Activated B cell treated with CpG ODN at 0.5 μM for 24 hours (primary cell): ENCODE measurements around the gene PROP1. TPM values are rescaled to one million over a fixed set of nuclear protein-coding genes. Genes with fewer than 3 reads are reported as not detected.

Experiments
- ATAC-seq: fragments of 200-7000 bp; cut with Tn5 transposase; one replicate; pipeline ENCODE4 v1.10.0; 2021; ENCODE audit warnings: low read depth, mild to moderate bottlenecking, moderate library complexity
- CTCF ChIA-PET: fragments of 350-600 bp; sonication (Branson Sonifier 250); formaldehyde crosslinking; loops from one replicate; lab custom pipeline; 2021; ENCODE audit warnings: antibody characterized with exemption; lab: Charles Lee
- POLR2A ChIA-PET: fragments of 350-600 bp; sonication (Branson Sonifier 250); formaldehyde crosslinking; loops from one replicate; lab custom pipeline; 2021; ENCODE audit warnings: antibody characterized with exemption; lab: Charles Lee
- DNase-seq: peaks from one replicate; pipeline ENCODE4 v3.0.0; 2022
- H3K27ac Mint-ChIP-seq: one replicate; pipeline ENCODE4 v1.8.0; 2020; ENCODE audit warnings: mixed read lengths
- H3K27me3 Mint-ChIP-seq: one replicate; pipeline ENCODE4 v1.8.0; 2021; ENCODE audit warnings: mixed read lengths
- H3K36me3 Mint-ChIP-seq: one replicate; pipeline ENCODE4 v1.8.0; 2021; ENCODE audit warnings: low read depth, mixed read lengths
- H3K4me1 Mint-ChIP-seq: one replicate; pipeline ENCODE4 v1.8.0; 2021; ENCODE audit warnings: mixed read lengths
- H3K4me3 Mint-ChIP-seq: one replicate; pipeline ENCODE4 v1.8.0; 2020; ENCODE audit warnings: mild to moderate bottlenecking, mixed read lengths
- H3K9me3 Mint-ChIP-seq: one replicate; pipeline ENCODE4 v1.8.0; 2020; ENCODE audit warnings: mixed read lengths
- intact Hi-C: fragments of 100-400 bp; cut with micrococcal nuclease; formaldehyde crosslinking; loops from one replicate; pipeline ENCODE4 v1.15.1; 2024
- total RNA-seq: library from RNA; stranded (reverse); gene quantifications from 2 replicates; pipeline ENCODE4 v1.2.3, GENCODE V29; 2022
- TF ChIP-seq, protein P1 (sequence below): fragments of 200-600 bp; IDR thresholded peaks from one replicate; pipeline ENCODE4 v1.8.0; 2022; ENCODE audit warnings: antibody characterized with exemption, mild to moderate bottlenecking

Gene PROP1
- total RNA-seq, 1 donor from 2014 or later: not detected

DNA sequence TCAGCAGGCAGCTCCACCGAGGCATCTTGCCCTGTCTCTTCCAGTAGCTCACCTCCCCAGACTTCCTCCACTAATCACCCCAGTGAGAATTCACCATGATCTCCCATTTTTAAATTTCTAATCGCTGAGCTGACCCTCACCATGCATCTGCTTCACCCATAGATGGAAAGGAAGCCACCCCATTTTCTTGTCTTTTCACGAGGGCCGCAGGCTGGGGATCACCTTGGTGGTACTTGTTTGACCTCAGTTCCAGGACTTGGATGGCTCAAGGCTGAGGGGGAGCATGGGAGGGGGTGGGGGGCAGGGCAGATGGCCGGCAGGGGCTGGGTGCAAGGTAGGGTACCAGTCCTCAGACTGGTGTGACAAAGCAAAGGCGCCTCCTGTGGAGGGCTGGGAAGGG is 3.6 kb downstream of the PROP1 start:
- TF ChIP-seq, protein P1, sequence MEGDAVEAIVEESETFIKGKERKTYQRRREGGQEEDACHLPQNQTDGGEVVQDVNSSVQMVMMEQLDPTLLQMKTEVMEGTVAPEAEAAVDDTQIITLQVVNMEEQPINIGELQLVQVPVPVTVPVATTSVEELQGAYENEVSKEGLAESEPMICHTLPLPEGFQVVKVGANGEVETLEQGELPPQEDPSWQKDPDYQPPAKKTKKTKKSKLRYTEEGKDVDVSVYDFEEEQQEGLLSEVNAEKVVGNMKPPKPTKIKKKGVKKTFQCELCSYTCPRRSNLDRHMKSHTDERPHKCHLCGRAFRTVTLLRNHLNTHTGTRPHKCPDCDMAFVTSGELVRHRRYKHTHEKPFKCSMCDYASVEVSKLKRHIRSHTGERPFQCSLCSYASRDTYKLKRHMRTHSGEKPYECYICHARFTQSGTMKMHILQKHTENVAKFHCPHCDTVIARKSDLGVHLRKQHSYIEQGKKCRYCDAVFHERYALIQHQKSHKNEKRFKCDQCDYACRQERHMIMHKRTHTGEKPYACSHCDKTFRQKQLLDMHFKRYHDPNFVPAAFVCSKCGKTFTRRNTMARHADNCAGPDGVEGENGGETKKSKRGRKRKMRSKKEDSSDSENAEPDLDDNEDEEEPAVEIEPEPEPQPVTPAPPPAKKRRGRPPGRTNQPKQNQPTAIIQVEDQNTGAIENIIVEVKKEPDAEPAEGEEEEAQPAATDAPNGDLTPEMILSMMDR: no peak

DNA sequence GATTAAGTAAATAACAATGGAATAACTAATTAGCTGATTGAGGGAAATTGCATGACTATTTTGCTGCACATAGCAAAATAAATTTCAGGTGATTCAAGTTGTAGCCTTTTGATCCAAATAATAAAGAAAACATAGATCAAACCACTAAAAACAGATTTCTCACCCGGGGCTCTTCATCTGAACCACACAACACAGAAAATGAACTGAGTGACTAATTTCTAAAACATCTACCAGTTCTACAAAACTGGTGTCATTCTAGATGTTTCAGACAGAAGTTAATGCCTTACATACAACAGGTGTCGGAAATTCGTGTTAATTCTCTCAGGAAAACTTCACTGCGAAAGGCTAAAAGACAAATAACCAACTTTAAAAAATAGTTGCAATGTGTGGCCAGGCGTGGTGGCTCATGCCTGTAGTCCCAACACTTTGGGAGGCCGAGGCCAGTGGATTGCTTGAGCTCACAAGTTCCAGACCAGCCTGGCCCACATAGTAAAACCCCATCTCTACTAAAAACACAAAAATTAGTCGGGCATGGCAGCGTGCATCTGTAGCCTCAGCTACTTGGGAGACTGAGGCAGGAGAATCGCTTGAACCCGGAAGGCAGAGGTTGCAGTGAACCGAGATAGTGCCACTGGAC is 6.9 kb downstream of the PROP1 start:
- TF ChIP-seq, protein P1: no peak
- ChIA-PET CTCF (no interaction called here), POLR2A (no interaction called here)
- no peaks in the 10 kb centered on the region for H3K36me3 Mint-ChIP-seq
- no peaks in the 10 kb centered on the region for H3K9me3 Mint-ChIP-seq
- no peak overlapping the region for H3K27ac Mint-ChIP-seq
- no peak for ATAC-seq
- intact Hi-C loops: no loop called here
- no peak overlapping the region for H3K4me3 Mint-ChIP-seq
- H3K27me3 Mint-ChIP-seq: peaks cover 40% of the 10 kb centered on the region
- no peak for DNase-seq
- peaks cover 2% of the 10 kb centered on the region for H3K4me1 Mint-ChIP-seq

More for the DNA sequence above, 3.6 kb downstream of the PROP1 start:
- DNase-seq: no peak
- Mint-ChIP-seq H3K9me3 (no peaks in the 10 kb centered on the region), H3K36me3 (no peaks in the 10 kb centered on the region), H3K27ac (no peak overlapping the region), H3K27me3 (peaks cover 31% of the 10 kb centered on the region), H3K4me1 (no peaks in the 10 kb centered on the region), H3K4me3 (no peak overlapping the region)
- intact Hi-C loops: no loop called here
- ChIA-PET POLR2A (no interaction called here), CTCF (no interaction called here)
- no peak for ATAC-seq

- H3K4me3 Mint-ChIP-seq: no peak overlapping the region
- intact Hi-C loops: no loop called here
- ChIA-PET CTCF (no interaction called here), POLR2A (no interaction called here)
- H3K36me3 Mint-ChIP-seq: no peaks in the 10 kb centered on the region
- H3K27ac Mint-ChIP-seq: no peak overlapping the region
- DNase-seq (no peak), ATAC-seq (no peak)
- TF ChIP-seq, protein P1: no peak
- H3K4me1 Mint-ChIP-seq: peaks cover 4% of the 10 kb centered on the region
- peaks cover 54% of the 10 kb centered on the region for H3K27me3 Mint-ChIP-seq
- no peaks in the 10 kb centered on the region for H3K9me3 Mint-ChIP-seq
These were observed 8.7 kb downstream of the PROP1 start for GRCh38 chr5:177987326-177987725.

- DNase-seq (no peak), ATAC-seq (no peak)
- H3K9me3 Mint-ChIP-seq: no peaks in the 10 kb centered on the region
- peaks cover 58% of the 10 kb centered on the region for H3K27me3 Mint-ChIP-seq
- TF ChIP-seq, protein P1: no peak
- POLR2A ChIA-PET: no interaction called here
- CTCF ChIA-PET: no interaction called here
- no peak overlapping the region for H3K4me3 Mint-ChIP-seq
- no peaks in the 10 kb centered on the region for H3K36me3 Mint-ChIP-seq
- intact Hi-C loops: no loop called here
- H3K4me1 Mint-ChIP-seq: peaks cover 4% of the 10 kb centered on the region
- H3K27ac Mint-ChIP-seq: no peak overlapping the region
These were observed 10.5 kb downstream of the PROP1 start for GRCh38 chr5:177985430-177986040.

- intact Hi-C loops: no loop called here
- H3K27me3 Mint-ChIP-seq: peaks cover 58% of the 10 kb centered on the region
- no peak overlapping the region for H3K27ac Mint-ChIP-seq
- CTCF ChIA-PET: no interaction called here
- H3K4me3 Mint-ChIP-seq: no peak overlapping the region
- no peak for DNase-seq
- POLR2A ChIA-PET: no interaction called here
- TF ChIP-seq, protein P1: no peak
- ATAC-seq: no peak
- H3K36me3 Mint-ChIP-seq: no peaks in the 10 kb centered on the region
- peaks cover 4% of the 10 kb centered on the region for H3K4me1 Mint-ChIP-seq
- no peaks in the 10 kb centered on the region for H3K9me3 Mint-ChIP-seq
These were observed 11.3 kb downstream of the PROP1 start for GRCh38 chr5:177984584-177985206.
